ENCODE results near the gene COBLL1. TPM values are rescaled to one million over a fixed set of nuclear protein-coding genes. Genes with fewer than 3 reads are reported as not detected.

The COBLL1 gene
- total RNA-seq, 1 donor from 2014 or later = 1.0 TPM

DNA sequence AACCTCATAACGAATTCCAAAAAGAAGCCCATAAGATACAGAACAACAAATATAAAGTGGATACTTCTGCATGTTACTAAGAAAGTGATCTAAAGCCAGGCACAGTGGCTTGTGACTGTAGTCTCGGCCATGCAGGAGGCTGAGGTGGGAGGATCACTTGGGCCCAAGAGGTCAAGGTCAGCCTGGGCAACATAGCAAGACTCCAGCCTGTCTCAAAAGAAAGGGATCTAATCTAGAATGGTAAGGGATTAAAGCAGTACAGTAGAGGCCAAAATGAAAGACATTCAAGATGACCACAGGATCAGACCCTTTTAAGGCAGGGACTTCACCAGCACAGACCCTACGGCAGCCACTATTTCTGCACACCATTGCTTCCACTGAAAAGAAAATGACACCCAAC is 3.8 kb downstream of the COBLL1 start:
- Histone ChIP-seq H4K20me1 (ENCODE audit: low read depth) (no peaks in the 10 kb centered on the region), H3K36me3 (no peaks in the 10 kb centered on the region), H3K9ac (no peak overlapping the region), H3F3A (ENCODE audit: low read depth) (peaks cover 10% of the 10 kb centered on the region), H3K4me3 (no peak overlapping the region), H3K79me2 (ENCODE audit: low read depth) (no peaks in the 10 kb centered on the region), H3K4me2 (no peak overlapping the region), H3K27me3 (peaks cover 34% of the 10 kb centered on the region), H3K27ac (no peak overlapping the region), H3K4me1 (peaks cover 6% of the 10 kb centered on the region), H3K9me3 (ENCODE audit: low read depth) (no peaks in the 10 kb centered on the region), H2AFZ (replicated peaks) (no peak overlapping the region)
- no peak for TF ChIP-seq EZH2phosphoT487 (IDR thresholded peaks at IDR 0.05)
- no peak for TF ChIP-seq EZH2 (IDR thresholded peaks at IDR 0.05)
- DNase-seq (ENCODE audit: low spot score) = no peak
- no peaks in the 10 kb centered on the region for H3K36me3 Mint-ChIP-seq
- H3K27me3 Mint-ChIP-seq (ENCODE audit: insufficient read depth, low read depth) = peaks cover 7% of the 10 kb centered on the region
- H3K4me1 Mint-ChIP-seq = peaks cover 12% of the 10 kb centered on the region
- no peak overlapping the region for H3K27ac Mint-ChIP-seq
- no peaks in the 10 kb centered on the region for H3K9me3 Mint-ChIP-seq
- peak overlapping the region; percentile 58 for H3K4me3 Mint-ChIP-seq

- no peak for TF ChIP-seq EZH2 (IDR thresholded peaks at IDR 0.05)
- TF ChIP-seq, protein P1, sequence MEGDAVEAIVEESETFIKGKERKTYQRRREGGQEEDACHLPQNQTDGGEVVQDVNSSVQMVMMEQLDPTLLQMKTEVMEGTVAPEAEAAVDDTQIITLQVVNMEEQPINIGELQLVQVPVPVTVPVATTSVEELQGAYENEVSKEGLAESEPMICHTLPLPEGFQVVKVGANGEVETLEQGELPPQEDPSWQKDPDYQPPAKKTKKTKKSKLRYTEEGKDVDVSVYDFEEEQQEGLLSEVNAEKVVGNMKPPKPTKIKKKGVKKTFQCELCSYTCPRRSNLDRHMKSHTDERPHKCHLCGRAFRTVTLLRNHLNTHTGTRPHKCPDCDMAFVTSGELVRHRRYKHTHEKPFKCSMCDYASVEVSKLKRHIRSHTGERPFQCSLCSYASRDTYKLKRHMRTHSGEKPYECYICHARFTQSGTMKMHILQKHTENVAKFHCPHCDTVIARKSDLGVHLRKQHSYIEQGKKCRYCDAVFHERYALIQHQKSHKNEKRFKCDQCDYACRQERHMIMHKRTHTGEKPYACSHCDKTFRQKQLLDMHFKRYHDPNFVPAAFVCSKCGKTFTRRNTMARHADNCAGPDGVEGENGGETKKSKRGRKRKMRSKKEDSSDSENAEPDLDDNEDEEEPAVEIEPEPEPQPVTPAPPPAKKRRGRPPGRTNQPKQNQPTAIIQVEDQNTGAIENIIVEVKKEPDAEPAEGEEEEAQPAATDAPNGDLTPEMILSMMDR (IDR thresholded peaks at IDR 0.05) = no peak
- H3F3A ChIP-seq (ENCODE audit: low read depth) = peaks cover 6% of the 10 kb centered on the region
- Mint-ChIP-seq H3K4me1 (peaks cover 9% of the 10 kb centered on the region), H3K27ac (no peak overlapping the region), H3K9me3 (no peaks in the 10 kb centered on the region), H3K36me3 (no peaks in the 10 kb centered on the region), H3K4me3 (no peak overlapping the region), H3K27me3 (ENCODE audit: insufficient read depth, low read depth) (peaks cover 7% of the 10 kb centered on the region)
- H3K36me3 ChIP-seq = no peaks in the 10 kb centered on the region
- H3K27me3 ChIP-seq = peaks cover 27% of the 10 kb centered on the region
- H3K79me2 ChIP-seq (ENCODE audit: low read depth) = no peaks in the 10 kb centered on the region
- H3K9me3 ChIP-seq (ENCODE audit: low read depth) = no peaks in the 10 kb centered on the region
- no peak overlapping the region for H3K4me3 ChIP-seq
- H3K9ac ChIP-seq = no peak overlapping the region
- no peak overlapping the region for H3K27ac ChIP-seq
- H3K4me2 ChIP-seq = no peak overlapping the region
- H3K4me1 ChIP-seq = peaks cover 6% of the 10 kb centered on the region
- H4K20me1 ChIP-seq (ENCODE audit: low read depth) = no peaks in the 10 kb centered on the region
- H2AFZ ChIP-seq (replicated peaks) = no peak overlapping the region
- DNase-seq (ENCODE audit: low spot score) = no peak
Measured at GRCh38 chr2:164836907-164837306, 4.7 kb downstream of the COBLL1 start.

- H3K4me2 ChIP-seq = no peak overlapping the region
Measured at GRCh38 chr2:164835302-164835701, 6.3 kb downstream of the COBLL1 start.

GRCh38 chr2:164831887-164832286 is 9.7 kb downstream of the COBLL1 start:
- H4K20me1 ChIP-seq (ENCODE audit: low read depth) = no peaks in the 10 kb centered on the region
- H3K27ac ChIP-seq = no peak overlapping the region
- Mint-ChIP-seq H3K36me3 (no peaks in the 10 kb centered on the region), H3K27ac (no peak overlapping the region), H3K4me3 (no peak overlapping the region), H3K27me3 (ENCODE audit: insufficient read depth, low read depth) (no peaks in the 10 kb centered on the region), H3K9me3 (no peaks in the 10 kb centered on the region), H3K4me1 (no peaks in the 10 kb centered on the region)
- H3K4me1 ChIP-seq = no peaks in the 10 kb centered on the region
- no peaks in the 10 kb centered on the region for H3K9me3 ChIP-seq (ENCODE audit: low read depth)
- H3F3A ChIP-seq (ENCODE audit: low read depth) = no peaks in the 10 kb centered on the region
- no peak overlapping the region for H3K9ac ChIP-seq
- DNase-seq (ENCODE audit: low spot score) = no peak
- no peaks in the 10 kb centered on the region for H3K27me3 ChIP-seq
- no peak overlapping the region for H3K4me2 ChIP-seq
- no peaks in the 10 kb centered on the region for H3K36me3 ChIP-seq
- no peaks in the 10 kb centered on the region for H3K79me2 ChIP-seq (ENCODE audit: low read depth)
- TF ChIP-seq, protein P1 (IDR thresholded peaks at IDR 0.05) = no peak
- TF ChIP-seq EZH2 (IDR thresholded peaks at IDR 0.05) (no peak), EZH2phosphoT487 (IDR thresholded peaks at IDR 0.05) (no peak)
- no peak overlapping the region for H3K4me3 ChIP-seq
- H2AFZ ChIP-seq (replicated peaks) = no peak overlapping the region

More at GRCh38 chr2:164835302-164835701, 6.3 kb downstream of the COBLL1 start:
- Mint-ChIP-seq H3K27ac (no peak overlapping the region), H3K4me3 (no peak overlapping the region), H3K4me1 (peaks cover 4% of the 10 kb centered on the region), H3K9me3 (no peaks in the 10 kb centered on the region), H3K36me3 (no peaks in the 10 kb centered on the region), H3K27me3 (ENCODE audit: insufficient read depth, low read depth) (peaks cover 4% of the 10 kb centered on the region)
- Histone ChIP-seq H4K20me1 (ENCODE audit: low read depth) (no peaks in the 10 kb centered on the region), H3K79me2 (ENCODE audit: low read depth) (no peaks in the 10 kb centered on the region), H3F3A (ENCODE audit: low read depth) (no peaks in the 10 kb centered on the region), H3K27me3 (peaks cover 20% of the 10 kb centered on the region), H2AFZ (replicated peaks) (no peak overlapping the region), H3K9me3 (ENCODE audit: low read depth) (no peaks in the 10 kb centered on the region), H3K27ac (no peak overlapping the region), H3K4me1 (peaks cover 2% of the 10 kb centered on the region), H3K4me3 (no peak overlapping the region), H3K36me3 (no peaks in the 10 kb centered on the region), H3K9ac (no peak overlapping the region)
- no peak for DNase-seq (ENCODE audit: low spot score)
- no peak for TF ChIP-seq EZH2phosphoT487 (IDR thresholded peaks at IDR 0.05)
- TF ChIP-seq, protein P1 (IDR thresholded peaks at IDR 0.05) = no peak
- TF ChIP-seq EZH2 (IDR thresholded peaks at IDR 0.05) = no peak

All from neural progenitor cell (in vitro differentiated cells).